Glutamatergic neuron (in vitro differentiated cells): ENCODE results near the gene MED16. TPM values are rescaled to one million over a fixed set of nuclear protein-coding genes. Genes with fewer than 3 reads are reported as not detected.
A peak's percentile ranks its signal among the peaks of the same experiment; 100 is the strongest.

Source experiments
- DNase-seq: peaks from one replicate; pipeline ENCODE4 v3.0.0; 2022
- H3K27ac Mint-ChIP-seq: one replicate; pipeline ENCODE4 v1.8.0; 2020; ENCODE audit warnings: mild to moderate bottlenecking, mixed read lengths, inconsistent platforms; ENCODE audit not compliant: unreplicated experiment
- H3K27me3 Mint-ChIP-seq: one replicate; pipeline ENCODE4 v1.8.0; 2020; ENCODE audit warnings: mild to moderate bottlenecking, moderate library complexity, mixed read lengths, inconsistent platforms; ENCODE audit not compliant: unreplicated experiment
- H3K36me3 Mint-ChIP-seq: one replicate; pipeline ENCODE4 v1.8.0; 2020; ENCODE audit warnings: mild to moderate bottlenecking, mixed read lengths, inconsistent platforms; ENCODE audit not compliant: unreplicated experiment
- H3K4me1 Mint-ChIP-seq: one replicate; pipeline ENCODE4 v1.8.0; 2020; ENCODE audit warnings: mild to moderate bottlenecking, low read depth, mixed read lengths, inconsistent platforms; ENCODE audit not compliant: unreplicated experiment
- H3K4me3 Mint-ChIP-seq: one replicate; pipeline ENCODE4 v1.8.0; 2020; ENCODE audit warnings: mild to moderate bottlenecking, mixed read lengths, inconsistent platforms; ENCODE audit not compliant: unreplicated experiment
- H3K9me3 Mint-ChIP-seq: one replicate; pipeline ENCODE4 v1.8.0; 2020; ENCODE audit warnings: mild to moderate bottlenecking, moderate library complexity, mixed read lengths, inconsistent platforms; ENCODE audit not compliant: unreplicated experiment
- CTCF ChIP-seq: fragments of 200-600 bp; sonication (generic); IDR thresholded peaks from one replicate; pipeline ENCODE4 v1.5.0; 2021; ENCODE audit not compliant: partially characterized antibody, unreplicated experiment
- total RNA-seq: library from RNA; stranded (reverse); fragmentation: NEBNext Ultra II Directional; extraction: Animal tissue kit (Norgen Biotek cat#: 25700); gene quantifications from one replicate; pipeline ENCODE4 v1.2.1, GENCODE V29; 2021; ENCODE audit not compliant: unreplicated experiment

Gene MED16
- total RNA-seq, 1 donor from 2014 or later, result 65.0 TPM

GRCh38 chr19:907183-907853, 14.3 kb upstream of the MED16 start:
- TF ChIP-seq CTCF, result no peak
- peaks cover 4% of the 10 kb centered on the region for H3K9me3 Mint-ChIP-seq
- H3K4me3 Mint-ChIP-seq, result no peak overlapping the region
- H3K27me3 Mint-ChIP-seq, result peaks cover 7% of the 10 kb centered on the region
- no peak for DNase-seq
- H3K27ac Mint-ChIP-seq, result no peak overlapping the region
- peaks cover 9% of the 10 kb centered on the region for H3K4me1 Mint-ChIP-seq
- H3K36me3 Mint-ChIP-seq, result no peaks in the 10 kb centered on the region

GRCh38 chr19:906480-906879, 13.5 kb upstream of the MED16 start:
- Mint-ChIP-seq H3K27ac (no peak overlapping the region), H3K9me3 (peaks cover 4% of the 10 kb centered on the region), H3K4me3 (no peak overlapping the region), H3K4me1 (peaks cover 9% of the 10 kb centered on the region), H3K36me3 (no peaks in the 10 kb centered on the region), H3K27me3 (peaks cover 7% of the 10 kb centered on the region)
- TF ChIP-seq CTCF, result no peak
- no peak for DNase-seq

- Mint-ChIP-seq H3K4me1 (peaks cover 9% of the 10 kb centered on the region), H3K9me3 (peaks cover 4% of the 10 kb centered on the region), H3K27ac (peak overlapping the region; percentile 94), H3K36me3 (no peaks in the 10 kb centered on the region), H3K4me3 (peak overlapping the region; percentile 52), H3K27me3 (peaks cover 3% of the 10 kb centered on the region)
- no peak for TF ChIP-seq CTCF
- DNase-seq, result no peak
Measured at GRCh38 chr19:904545-904944, 11.6 kb upstream of the MED16 start.

DNA sequence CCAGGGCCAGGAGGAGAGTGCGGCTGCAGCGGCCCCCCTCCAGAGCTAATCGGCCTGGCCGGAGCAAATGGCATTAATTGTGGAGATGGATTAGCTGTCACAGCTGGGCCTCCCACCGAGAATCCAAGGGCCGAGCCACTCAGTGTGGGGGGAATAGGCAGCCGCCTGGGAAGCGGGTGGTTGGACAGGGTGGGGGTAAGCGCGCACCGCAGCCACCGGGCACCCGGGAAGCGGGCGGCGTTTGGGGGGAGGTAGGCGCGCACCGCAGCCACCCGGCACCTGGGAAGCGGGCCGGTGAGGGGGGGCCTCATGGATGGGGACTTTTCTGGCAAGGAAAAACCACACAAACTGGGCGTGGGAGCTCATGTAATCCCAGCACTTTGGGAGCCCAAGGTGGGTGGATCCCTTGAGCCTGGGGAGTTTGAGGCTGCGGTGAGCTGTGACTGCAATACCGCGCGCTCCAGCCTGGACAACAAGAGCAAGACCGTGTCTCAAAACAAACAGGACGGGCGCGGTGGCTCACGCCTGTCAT, 10.3 kb upstream of the MED16 start:
- Mint-ChIP-seq H3K9me3 (peaks cover 4% of the 10 kb centered on the region), H3K4me1 (peaks cover 12% of the 10 kb centered on the region), H3K27me3 (peaks cover 4% of the 10 kb centered on the region), H3K4me3 (peak overlapping the region; percentile 63), H3K27ac (peak overlapping the region; percentile 94), H3K36me3 (no peaks in the 10 kb centered on the region)
- peak; percentile 77 for DNase-seq
- no peak for TF ChIP-seq CTCF

DNA sequence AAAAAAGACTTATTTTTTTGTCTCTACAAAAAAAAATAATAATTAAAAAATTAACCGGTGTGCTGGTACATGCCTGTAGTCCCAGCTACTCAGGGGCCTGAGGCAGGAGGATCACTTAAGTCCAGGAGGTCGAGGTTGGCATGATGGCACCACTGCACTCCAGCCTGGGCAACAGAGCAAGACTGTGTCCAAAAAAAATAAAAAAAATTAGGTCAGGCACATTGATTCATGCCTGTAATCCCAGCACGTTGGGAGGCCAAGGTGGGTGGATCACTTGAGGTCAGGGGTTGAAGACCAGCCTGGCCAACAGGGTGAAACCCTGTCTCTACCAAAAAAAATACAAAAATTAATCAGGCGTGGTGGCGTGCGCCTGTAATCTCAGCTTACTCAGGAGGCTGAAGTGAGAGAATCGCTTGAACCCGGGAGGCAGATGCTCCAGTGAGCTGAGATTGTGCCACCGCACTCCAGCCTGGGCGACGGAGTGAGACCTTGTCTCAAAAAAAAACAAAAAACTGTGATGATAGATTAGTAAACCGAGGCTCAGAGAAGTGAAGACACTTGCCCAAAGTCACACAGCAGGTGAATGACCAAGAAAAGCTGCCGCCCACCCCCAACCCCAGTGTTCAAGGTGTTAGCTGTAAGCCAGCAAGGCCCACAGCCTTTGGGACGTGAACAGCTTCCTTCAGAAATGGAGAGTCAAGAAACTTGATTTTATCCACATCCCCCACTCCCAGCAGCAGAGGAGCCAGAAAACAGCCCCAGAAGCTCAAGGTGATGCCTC, 9.6 kb upstream of the MED16 start:
- H3K9me3 Mint-ChIP-seq, result peaks cover 4% of the 10 kb centered on the region
- no peak for DNase-seq
- TF ChIP-seq CTCF, result no peak
- peak overlapping the region; percentile 70 for H3K27ac Mint-ChIP-seq
- no peaks in the 10 kb centered on the region for H3K36me3 Mint-ChIP-seq
- peak overlapping the region; percentile 63 for H3K4me3 Mint-ChIP-seq
- H3K27me3 Mint-ChIP-seq, result peaks cover 7% of the 10 kb centered on the region
- peaks cover 12% of the 10 kb centered on the region for H3K4me1 Mint-ChIP-seq
